SU-DHL-6 (cell line): ENCODE measurements around the gene NAPSA.

Experiments used
- CTCF ChIP-seq: fragments of 200-600 bp; sonication (generic); IDR thresholded peaks from one replicate; pipeline ENCODE4 v1.5.1; 2017; ENCODE audit warnings: antibody characterized with exemption, mild to moderate bottlenecking, low read length, moderate library complexity; ENCODE audit not compliant: insufficient read depth, poor library complexity, severe bottlenecking
- EZH2phosphoT487 ChIP-seq: fragments of 200-600 bp; sonication (generic), shearing (Covaris generic); conservative IDR thresholded peaks from 2 replicates; pipeline ENCODE4 v1.6.1; 2018; ENCODE audit warnings: mild to moderate bottlenecking, antibody characterized with exemption, low read length, moderate library complexity, mixed read lengths

GRCh38 chr19:50412419-50412818 is 47.0 kb upstream of the NAPSA start:
- no peak for TF ChIP-seq CTCF
- no peak for TF ChIP-seq EZH2phosphoT487
